SU-DHL-6 (cell line): Measurements from ENCODE around the gene TPD52L1.

Experiments
- CTCF ChIP-seq: fragments of 200-600 bp; sonication (generic); IDR thresholded peaks from one replicate; pipeline ENCODE4 v1.5.1; 2017; ENCODE audit warnings: antibody characterized with exemption, mild to moderate bottlenecking, low read length, moderate library complexity; ENCODE audit not compliant: insufficient read depth, poor library complexity, severe bottlenecking
- EZH2phosphoT487 ChIP-seq: fragments of 200-600 bp; sonication (generic), shearing (Covaris generic); conservative IDR thresholded peaks from 2 replicates; pipeline ENCODE4 v1.6.1; 2018; ENCODE audit warnings: mild to moderate bottlenecking, antibody characterized with exemption, low read length, moderate library complexity, mixed read lengths

GRCh38 chr6:125138083-125138482 lies 15.5 kb upstream of the TPD52L1 start:
- TF ChIP-seq CTCF, result no peak
- TF ChIP-seq EZH2phosphoT487, result no peak
